Psoas muscle (tissue), 8 donors: Measurements from ENCODE around the gene PKD1L1. TPM values are rescaled to one million over a fixed set of nuclear protein-coding genes. Genes with fewer than 3 reads are reported as not detected.

Source experiments
- ATAC-seq, 4 donors: fragments of 200-7000 bp; cut with Tn5 transposase; one replicate each; pipeline ENCODE4 v1.9.1; 2020; ENCODE audit warnings: moderate library complexity in 3 of 4, mild to moderate bottlenecking in 2 of 4
- DNase-seq, 2 donors: peaks; one replicate each; pipeline ENCODE4 v3.0.0-alpha.2; 2020
- H3K27ac ChIP-seq: fragments of 200-600 bp; one replicate; pipeline ENCODE4 v1.8.0; 2022
- H3K27me3 ChIP-seq, 3 donors: fragments of 200-600 bp in 1 of 3; one replicate each; pipeline versions ENCODE4 v1.6.1 to v1.8.0; 2013 to 2022; ENCODE audit warnings: low read length in 2 of 3, mild to moderate bottlenecking in 2 of 3, moderate library complexity in 1 of 3; ENCODE audit not compliant: insufficient read depth in 3 of 3
- H3K36me3 ChIP-seq, 2 donors: fragments of 200-600 bp in 1 of 2; one replicate each; pipeline versions ENCODE4 v1.6.1 to v1.8.0; 2013 to 2022; ENCODE audit warnings: low read depth in 1 of 2, mild to moderate bottlenecking in 1 of 2, moderate library complexity in 1 of 2; ENCODE audit not compliant: insufficient read depth in 1 of 2
- H3K4me1 ChIP-seq: fragments of 200-600 bp; one replicate; pipeline ENCODE4 v1.8.0; 2022
- H3K4me3 ChIP-seq: fragments of 200-600 bp; one replicate; pipeline ENCODE4 v1.8.0; 2022; ENCODE audit warnings: mild to moderate bottlenecking
- H3K9me3 ChIP-seq: fragments of 200-600 bp; one replicate; pipeline ENCODE4 v1.8.0; 2022
- CTCF ChIP-seq: fragments of 200-600 bp; IDR thresholded peaks from one replicate; pipeline ENCODE4 v1.8.0; 2022; ENCODE audit warnings: antibody characterized with exemption
- WGBS, 3 donors: extraction: QIAGEN DNeasy Blood & Tissue Kit; methylation state at CpG; one replicate each; pipeline versions ENCODE4 v1.1.6 to v1.1.7; 2013; 5-methylcytosine and 5-hydroxymethylcytosine counted together
- intact Hi-C, 2 donors: fragments of 100-400 bp; cut with DNase I; formaldehyde crosslinking; loops; one replicate each; pipeline versions ENCODE4 v1.11.0 to v1.14.2; 2022
- polyA plus RNA-seq, 3 donors: library from polyadenylated mRNA; stranded (reverse); fragments of 200-250 nt; gene quantifications; one replicate each; pipeline ENCODE4 v1.2.3, GENCODE V29; 2013
- total RNA-seq, 4 donors: library from RNA; stranded (reverse); fragmentation: NEBNext Ultra II Directional in 2 of 4; extraction: Animal tissue kit (Norgen Biotek cat#: 25700) in 2 of 4; gene quantifications; one replicate each; pipeline versions ENCODE4 v1.2.1 to v1.2.4, GENCODE V29; 2021 to 2023
- donor health status: healthy with polysubstance abuse.
- donor health status: DM: no; HTN: no; CAD: no; lungs with moderate emphysema.
- donor health status: Bipolar disorder and iron deficiency.
- donor health status: healthy.
- donor health status: DM: yes; HTN: yes; CAD: no.
- donor health status: DM: no; HTN: no; CAD: no.
- donor health status: DM: no; HTN: no; CAD: no.
- donor health status: DM: yes; HTN: yes; CAD: no.

Gene PKD1L1
- total and polyA plus RNA-seq, 7 donors: 0.56 to 1.4 (median 0.79) TPM

GRCh38 chr7:47970761-47971160, 22.5 kb upstream of the PKD1L1 start:
- no peaks in the 10 kb centered on the region for H3K9me3 ChIP-seq
- no peaks in the 10 kb centered on the region for H3K4me1 ChIP-seq
- DNase-seq (no peak), ATAC-seq (no peak)
- H3K27ac ChIP-seq: peak overlapping the region; percentile 7
- peaks cover 19 to 94% of the 10 kb centered on the region in 2 donors for H3K36me3 ChIP-seq
- no peaks in the 10 kb centered on the region for H3K27me3 ChIP-seq
- WGBS, 3 donors: 35 to 49% (median 48%) methylated on average over 1 of the region's 1 CpG
- intact Hi-C loops: no loop called here
- TF ChIP-seq CTCF: no peak
- no peak overlapping the region for H3K4me3 ChIP-seq

- Histone ChIP-seq H3K9me3 (no peaks in the 10 kb centered on the region), H3K4me3 (no peak overlapping the region), H3K36me3 (peaks cover 24 to 94% of the 10 kb centered on the region in 2 donors), H3K27me3 (no peaks in the 10 kb centered on the region), H3K27ac (no peak overlapping the region), H3K4me1 (no peaks in the 10 kb centered on the region)
- peak; percentile 77 for TF ChIP-seq CTCF
- 46 to 57% (median 53%) methylated on average over 5 of the region's 5 CpGs for WGBS, 3 donors
- peak in 1 of 2 donors; percentile 31 for DNase-seq
- ATAC-seq: peak; percentile 43 to 72 (median 56)
- intact Hi-C loops: no loop called here
Observed at GRCh38 chr7:47968847-47969774, 20.8 kb upstream of the PKD1L1 start.

GRCh38 chr7:47967708-47968107, 19.4 kb upstream of the PKD1L1 start:
- WGBS, 3 donors: 88% methylated on average over 2 of the region's 2 CpGs
- ATAC-seq (no peak), DNase-seq (no peak)
- intact Hi-C loops: no loop called here
- Histone ChIP-seq H3K9me3 (no peaks in the 10 kb centered on the region), H3K27me3 (no peaks in the 10 kb centered on the region), H3K36me3 (peaks cover 22 to 94% of the 10 kb centered on the region in 2 donors), H3K4me1 (no peaks in the 10 kb centered on the region), H3K4me3 (no peak overlapping the region), H3K27ac (no peak overlapping the region)
- TF ChIP-seq CTCF: no peak

- ATAC-seq: no peak
Observed at GRCh38 chr7:47967123-47967522, 18.9 kb upstream of the PKD1L1 start.

More at GRCh38 chr7:47967123-47967522, 18.9 kb upstream of the PKD1L1 start:
- H3K4me1 ChIP-seq: no peaks in the 10 kb centered on the region
- H3K9me3 ChIP-seq: no peaks in the 10 kb centered on the region
- H3K27ac ChIP-seq: no peak overlapping the region
- intact Hi-C loops: no loop called here
- 69 to 75% (median 72%) methylated on average over 5 of the region's 5 CpGs for WGBS, 3 donors
- peaks cover 28 to 94% of the 10 kb centered on the region in 2 donors for H3K36me3 ChIP-seq
- H3K4me3 ChIP-seq: no peak overlapping the region
- no peak for TF ChIP-seq CTCF
- no peaks in the 10 kb centered on the region for H3K27me3 ChIP-seq
- no peak for DNase-seq
